SU-DHL-6 (cell line): Measurements from ENCODE around the gene FHAD1.

ENCODE experiments used
- H2AFZ ChIP-seq: fragments of 200-600 bp; sonication (generic); 2 replicates; pipeline ENCODE4 v1.6.1; 2014; ENCODE audit warnings: low read depth, mild to moderate bottlenecking, moderate library complexity, mixed read lengths, antibody characterized with exemption, low read length; ENCODE audit not compliant: severe bottlenecking
- H3F3A ChIP-seq: fragments of 200-600 bp; shearing (Covaris generic); 2 replicates; pipeline ENCODE4 v1.6.0; 2016; ENCODE audit warnings: antibody characterized with exemption, mild to moderate bottlenecking; ENCODE audit not compliant: insufficient read depth
- H3K27ac ChIP-seq: fragments of 200-600 bp; sonication (generic); 2 replicates; pipeline ENCODE4 v1.5.1; 2016; ENCODE audit warnings: low read depth, mild to moderate bottlenecking, low read length, moderate library complexity, mixed read lengths
- H3K27me3 ChIP-seq: fragments of 200-600 bp; sonication (generic), shearing (Covaris generic); 2 replicates; pipeline ENCODE4 v1.6.0; 2014; ENCODE audit warnings: mild to moderate bottlenecking, low read length
- H3K36me3 ChIP-seq: fragments of 200-600 bp; sonication (generic); 2 replicates; pipeline ENCODE4 v1.6.1; 2014; ENCODE audit warnings: mild to moderate bottlenecking, low read length, mixed read lengths
- H3K4me2 ChIP-seq: fragments of 300-600, 200-600 bp; shearing (Covaris generic), sonication (generic); 2 replicates; pipeline ENCODE4 v1.6.0; 2014; ENCODE audit warnings: low read length, low read depth, mild to moderate bottlenecking; ENCODE audit not compliant: poor library complexity, severe bottlenecking
- H3K4me3 ChIP-seq: fragments of 200-600 bp; sonication (generic); 2 replicates; pipeline ENCODE4 v1.5.1; 2014; ENCODE audit warnings: antibody characterized with exemption, low read length, mild to moderate bottlenecking, mixed read lengths; ENCODE audit not compliant: insufficient read depth, poor library complexity, severe bottlenecking
- H3K79me2 ChIP-seq: fragments of 200-600 bp; sonication (generic); 2 replicates; pipeline ENCODE4 v1.6.1; 2014; ENCODE audit warnings: mild to moderate bottlenecking, low read length, moderate library complexity; ENCODE audit not compliant: insufficient read depth
- H3K9ac ChIP-seq: fragments of 200-600 bp; sonication (generic); 2 replicates; pipeline ENCODE4 v1.7.0; 2014; ENCODE audit warnings: mild to moderate bottlenecking, low read length
- H3K9me2 ChIP-seq: fragments of 200-600 bp; sonication (generic); replicated peaks from 2 replicates; pipeline ENCODE4 v1.6.1; 2014; ENCODE audit warnings: low read length; ENCODE audit not compliant: insufficient read depth
- H3K9me3 ChIP-seq: fragments of 200-600 bp; sonication (generic); 2 replicates; pipeline ENCODE4 v1.6.1; 2014; ENCODE audit warnings: low read length, mixed read lengths; ENCODE audit not compliant: insufficient read depth
- H4K20me1 ChIP-seq: fragments of 200-600 bp; sonication (generic); 2 replicates; pipeline ENCODE4 v1.6.1; 2014; ENCODE audit warnings: low read depth, mild to moderate bottlenecking, antibody characterized with exemption, low read length, moderate library complexity, mixed read lengths
- EZH2phosphoT487 ChIP-seq: fragments of 200-600 bp; sonication (generic), shearing (Covaris generic); conservative IDR thresholded peaks from 2 replicates; pipeline ENCODE4 v1.6.1; 2018; ENCODE audit warnings: mild to moderate bottlenecking, antibody characterized with exemption, low read length, moderate library complexity, mixed read lengths
- TF ChIP-seq, protein P1 (sequence below): fragments of 200-600 bp; sonication (generic); IDR thresholded peaks from one replicate; pipeline ENCODE4 v1.5.1; 2017; ENCODE audit warnings: antibody characterized with exemption, mild to moderate bottlenecking, low read length, moderate library complexity; ENCODE audit not compliant: insufficient read depth, poor library complexity, severe bottlenecking

The FHAD1 gene

DNA sequence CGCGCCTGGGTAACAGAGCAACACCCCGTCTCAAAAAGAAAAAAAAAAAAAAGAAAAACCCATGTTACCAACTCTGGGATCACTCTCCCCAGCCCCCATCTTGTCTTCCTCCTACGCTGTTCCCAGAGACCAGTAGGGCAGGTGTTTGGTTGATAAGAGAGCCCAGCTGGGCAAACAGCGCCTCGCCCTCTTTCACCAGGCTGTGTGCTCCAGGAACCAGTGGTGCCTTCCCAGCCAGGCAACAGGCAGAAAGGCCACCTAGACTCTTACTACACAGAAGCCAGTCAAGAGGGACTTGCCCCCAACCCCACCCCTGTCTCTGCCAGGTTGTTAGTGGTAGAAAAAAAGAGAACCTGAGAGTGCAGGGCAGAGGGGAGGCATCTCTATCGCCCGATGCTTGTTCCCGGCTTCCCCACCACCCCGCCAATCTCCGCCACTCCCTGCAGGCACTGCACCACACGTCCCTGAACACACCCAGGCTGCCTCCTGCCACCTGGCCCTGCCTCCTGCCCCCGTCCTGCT, 177.2 kb downstream of the FHAD1 start:
- Histone ChIP-seq H3F3A (no peaks in the 10 kb centered on the region), H3K36me3 (no peaks in the 10 kb centered on the region), H3K9me2 (no peaks in the 10 kb centered on the region), H3K27ac (no peak overlapping the region), H3K9ac (no peak overlapping the region), H3K4me3 (no peak overlapping the region), H3K79me2 (peaks cover 15% of the 10 kb centered on the region; the same call in 1 of the 2 replicates), H2AFZ (no peak overlapping the region), H3K27me3 (no peaks in the 10 kb centered on the region), H3K4me2 (no peak overlapping the region), H4K20me1 (no peaks in the 10 kb centered on the region; the same call in 1 of the 2 replicates), H3K9me3 (no peaks in the 10 kb centered on the region)
- TF ChIP-seq, protein P1, sequence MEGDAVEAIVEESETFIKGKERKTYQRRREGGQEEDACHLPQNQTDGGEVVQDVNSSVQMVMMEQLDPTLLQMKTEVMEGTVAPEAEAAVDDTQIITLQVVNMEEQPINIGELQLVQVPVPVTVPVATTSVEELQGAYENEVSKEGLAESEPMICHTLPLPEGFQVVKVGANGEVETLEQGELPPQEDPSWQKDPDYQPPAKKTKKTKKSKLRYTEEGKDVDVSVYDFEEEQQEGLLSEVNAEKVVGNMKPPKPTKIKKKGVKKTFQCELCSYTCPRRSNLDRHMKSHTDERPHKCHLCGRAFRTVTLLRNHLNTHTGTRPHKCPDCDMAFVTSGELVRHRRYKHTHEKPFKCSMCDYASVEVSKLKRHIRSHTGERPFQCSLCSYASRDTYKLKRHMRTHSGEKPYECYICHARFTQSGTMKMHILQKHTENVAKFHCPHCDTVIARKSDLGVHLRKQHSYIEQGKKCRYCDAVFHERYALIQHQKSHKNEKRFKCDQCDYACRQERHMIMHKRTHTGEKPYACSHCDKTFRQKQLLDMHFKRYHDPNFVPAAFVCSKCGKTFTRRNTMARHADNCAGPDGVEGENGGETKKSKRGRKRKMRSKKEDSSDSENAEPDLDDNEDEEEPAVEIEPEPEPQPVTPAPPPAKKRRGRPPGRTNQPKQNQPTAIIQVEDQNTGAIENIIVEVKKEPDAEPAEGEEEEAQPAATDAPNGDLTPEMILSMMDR, result no peak
- TF ChIP-seq EZH2phosphoT487, result no peak

DNA sequence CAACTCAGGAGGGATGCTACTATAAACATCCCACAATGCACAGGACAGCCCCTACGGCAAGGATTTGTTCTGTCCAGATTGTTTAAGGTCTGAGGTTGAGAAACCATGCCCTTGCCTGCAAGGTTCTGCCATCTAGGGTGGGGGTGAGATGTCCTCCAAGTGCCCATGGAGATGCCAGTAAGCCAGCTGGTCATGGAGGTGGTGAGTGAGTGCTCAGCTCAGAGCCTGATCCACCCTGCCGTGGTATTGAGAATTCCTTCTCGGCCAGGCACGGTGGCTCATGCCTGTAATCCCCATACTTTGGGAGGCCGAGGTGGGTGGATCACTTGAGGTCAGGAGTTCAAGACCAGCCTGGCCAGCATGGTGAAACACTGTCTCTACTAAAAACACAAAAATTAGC, 178.0 kb downstream of the FHAD1 start:
- no peak for TF ChIP-seq EZH2phosphoT487
- TF ChIP-seq, protein P1, result no peak
- H3K79me2 ChIP-seq, result peaks cover 9% of the 10 kb centered on the region; the same call in 1 of the 2 replicates
- no peak overlapping the region for H3K9ac ChIP-seq
- no peaks in the 10 kb centered on the region for H3K36me3 ChIP-seq
- H2AFZ ChIP-seq, result no peak overlapping the region
- H3K4me3 ChIP-seq, result no peak overlapping the region
- H3K27ac ChIP-seq, result no peak overlapping the region
- H4K20me1 ChIP-seq, result no peaks in the 10 kb centered on the region; the same call in 1 of the 2 replicates
- no peaks in the 10 kb centered on the region for H3K9me2 ChIP-seq
- H3K4me2 ChIP-seq, result no peak overlapping the region
- no peaks in the 10 kb centered on the region for H3F3A ChIP-seq
- H3K9me3 ChIP-seq, result no peaks in the 10 kb centered on the region
- H3K27me3 ChIP-seq, result no peaks in the 10 kb centered on the region

DNA sequence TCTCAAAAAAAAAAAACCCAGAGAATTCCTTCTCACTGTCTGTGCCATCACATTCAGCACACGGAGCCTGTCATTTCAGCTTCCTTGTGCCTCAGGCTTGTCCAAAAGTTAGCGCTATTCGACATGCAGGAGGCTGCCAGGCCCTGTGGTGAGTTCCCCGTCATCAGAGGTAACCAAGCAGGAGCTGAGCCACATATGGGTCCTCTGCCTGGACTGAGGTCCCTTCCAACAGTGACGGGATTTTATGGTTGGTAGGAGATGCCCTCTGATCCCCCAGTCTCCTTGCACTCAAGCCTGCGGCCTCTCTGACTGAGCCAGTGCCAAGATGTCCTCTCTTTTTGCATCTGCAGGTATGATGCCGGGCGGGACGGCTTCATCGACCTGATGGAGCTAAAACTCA, 178.5 kb downstream of the FHAD1 start:
- H3K4me2 ChIP-seq, result no peak overlapping the region
- H3K9me3 ChIP-seq, result no peaks in the 10 kb centered on the region
- H3K9ac ChIP-seq, result no peak overlapping the region
- no peaks in the 10 kb centered on the region for H3K27me3 ChIP-seq
- H2AFZ ChIP-seq, result no peak overlapping the region
- 0 out of 2 replicates have a peak, but pooled peaks cover 8% of the 10 kb centered on the region for H3K79me2 ChIP-seq
- no peak overlapping the region for H3K4me3 ChIP-seq
- no peak for TF ChIP-seq EZH2phosphoT487
- H4K20me1 ChIP-seq, result no peaks in the 10 kb centered on the region
- no peaks in the 10 kb centered on the region for H3F3A ChIP-seq
- no peak overlapping the region for H3K27ac ChIP-seq
- H3K9me2 ChIP-seq, result no peaks in the 10 kb centered on the region
- no peaks in the 10 kb centered on the region for H3K36me3 ChIP-seq

DNA sequence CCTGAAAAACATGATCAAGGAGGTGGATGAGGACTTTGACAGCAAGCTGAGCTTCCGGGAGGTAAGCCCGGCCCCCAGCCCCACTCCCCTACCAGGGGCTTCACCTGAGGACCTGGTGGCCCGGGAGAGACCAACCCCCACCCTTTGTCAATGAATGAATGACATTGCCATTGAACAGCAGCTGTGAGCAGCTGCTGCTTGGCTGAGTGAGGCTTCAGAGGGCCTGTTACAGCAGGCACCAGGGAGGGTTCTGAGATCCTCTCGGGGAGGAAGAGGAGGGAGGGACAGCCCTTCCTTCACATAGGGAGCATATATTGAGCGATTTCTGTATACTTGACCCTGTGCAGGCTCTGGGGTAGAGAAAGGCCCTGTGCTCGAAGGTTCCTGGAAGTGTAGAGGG, 178.9 kb downstream of the FHAD1 start:
- Histone ChIP-seq H3F3A (no peaks in the 10 kb centered on the region), H3K79me2 (0 out of 2 replicates have a peak, but pooled peaks cover 8% of the 10 kb centered on the region), H3K27me3 (no peaks in the 10 kb centered on the region), H2AFZ (no peak overlapping the region), H3K4me2 (no peak overlapping the region), H4K20me1 (no peaks in the 10 kb centered on the region), H3K9me3 (no peaks in the 10 kb centered on the region), H3K27ac (no peak overlapping the region), H3K9me2 (no peaks in the 10 kb centered on the region), H3K36me3 (no peaks in the 10 kb centered on the region), H3K4me3 (no peak overlapping the region), H3K9ac (no peak overlapping the region)
- TF ChIP-seq, protein P1, result no peak
- no peak for TF ChIP-seq EZH2phosphoT487
